ENCODE data around the gene WDTC1.

The WDTC1 gene

DNA sequence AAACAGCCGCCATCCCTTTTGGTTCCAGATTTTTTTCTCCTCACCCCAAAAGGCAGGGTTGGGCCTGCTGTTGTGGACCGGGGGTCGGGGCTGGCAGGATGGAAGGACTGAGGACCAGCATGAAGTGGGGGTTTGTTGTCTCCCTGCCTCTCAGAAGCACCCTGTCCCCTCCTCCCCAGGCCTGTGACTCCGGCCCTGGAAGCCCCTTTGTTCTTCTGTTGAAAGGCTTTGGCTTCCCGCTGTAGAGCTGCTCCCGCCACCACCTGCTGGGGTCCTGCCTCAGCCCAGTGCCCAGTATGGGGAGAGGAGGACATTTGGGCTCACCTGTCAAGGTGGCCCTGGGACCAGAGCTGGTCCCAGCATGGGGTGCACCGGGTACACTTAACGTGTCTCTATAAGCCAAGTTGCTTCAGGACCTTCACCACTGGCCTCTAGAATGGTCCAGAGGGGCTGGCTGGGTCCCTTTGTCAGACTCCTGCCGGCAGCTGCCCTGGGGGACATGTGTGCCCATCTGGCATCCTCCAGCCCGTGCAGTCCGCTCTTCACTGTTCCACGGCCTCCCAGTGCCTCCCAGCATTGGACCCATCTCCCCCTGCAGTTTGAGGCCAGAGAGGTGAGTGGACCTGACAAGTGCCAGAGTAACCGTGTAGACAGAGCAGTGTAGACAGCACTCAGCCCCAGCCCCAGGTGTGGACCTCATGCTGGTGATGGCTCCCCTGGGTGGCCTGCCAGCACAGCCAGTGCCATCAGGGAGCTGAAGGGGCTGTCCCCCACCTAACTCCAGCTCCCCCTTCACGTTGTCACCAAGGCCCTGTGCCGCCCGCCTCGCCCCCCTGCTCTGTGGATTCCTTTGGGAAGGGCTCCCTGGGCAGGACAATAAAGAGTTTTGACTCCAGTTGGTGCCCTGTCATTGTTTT, 101.3 kb downstream of the WDTC1 start:
- no peak for DNase-seq (ENCODE audit: low read depth)

DNA sequence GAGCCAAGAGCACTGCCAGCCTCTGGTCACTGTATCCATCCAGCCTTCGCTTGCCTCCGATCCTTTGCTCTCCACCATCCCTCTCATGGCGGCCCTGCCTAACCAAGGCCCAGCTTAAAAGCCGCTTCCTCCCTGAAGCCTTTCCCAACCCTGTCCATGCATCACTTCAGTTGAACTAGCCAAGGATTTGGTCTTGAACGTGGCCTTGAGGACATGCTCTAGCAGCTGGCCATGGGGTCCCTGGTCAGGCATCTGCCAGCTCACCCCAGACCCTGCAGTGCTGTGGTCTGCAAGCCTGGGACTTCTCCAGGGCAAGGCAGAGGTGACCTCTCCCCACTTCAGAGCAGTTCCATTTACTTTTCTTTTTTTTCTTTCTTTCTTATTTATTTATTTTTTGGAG, 102.3 kb downstream of the WDTC1 start:
- no peak for DNase-seq (ENCODE audit: low read depth)

DNA sequence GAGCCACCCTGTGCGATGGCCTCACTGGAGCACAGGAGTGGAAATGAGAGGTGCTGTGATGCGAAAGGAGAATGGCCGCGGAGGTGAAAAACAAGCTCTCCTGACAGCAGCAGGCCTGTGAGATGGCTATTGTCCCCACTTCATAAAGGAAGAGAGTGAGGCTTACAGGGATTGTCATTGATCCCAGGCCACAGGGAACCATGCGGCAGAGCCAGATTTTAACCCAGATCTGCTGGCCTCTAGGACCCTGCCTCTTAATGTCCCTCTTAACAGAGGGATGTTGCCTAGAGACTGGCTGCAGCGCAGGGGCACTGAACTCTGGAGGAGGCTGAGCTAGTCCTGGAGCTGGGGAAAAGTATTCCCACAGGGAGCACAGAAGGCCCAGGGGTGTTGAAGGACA, 104.3 kb downstream of the WDTC1 start:
- no peak for DNase-seq (ENCODE audit: low read depth)

DNA sequence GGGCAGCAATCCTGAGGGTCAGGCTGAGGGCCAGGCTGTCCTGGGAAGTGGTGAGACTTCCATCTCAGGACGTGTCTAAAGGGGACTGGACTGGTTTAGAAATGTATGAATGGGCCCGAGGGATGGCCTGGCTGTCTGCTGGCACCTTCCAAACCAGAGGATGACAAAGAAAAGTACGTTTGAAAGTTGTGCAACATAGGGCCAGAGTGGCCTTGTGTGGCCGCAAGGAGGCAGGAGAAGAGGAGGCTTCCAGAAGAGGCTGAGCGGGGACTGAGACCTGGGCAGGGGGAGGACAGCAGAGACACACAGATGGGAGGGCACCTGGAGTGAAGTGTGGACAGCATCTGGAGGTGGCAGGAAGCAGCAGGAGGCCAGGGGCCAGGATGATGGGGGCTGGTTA, 104.8 kb downstream of the WDTC1 start:
- no peak for DNase-seq (ENCODE audit: low read depth)

DNA sequence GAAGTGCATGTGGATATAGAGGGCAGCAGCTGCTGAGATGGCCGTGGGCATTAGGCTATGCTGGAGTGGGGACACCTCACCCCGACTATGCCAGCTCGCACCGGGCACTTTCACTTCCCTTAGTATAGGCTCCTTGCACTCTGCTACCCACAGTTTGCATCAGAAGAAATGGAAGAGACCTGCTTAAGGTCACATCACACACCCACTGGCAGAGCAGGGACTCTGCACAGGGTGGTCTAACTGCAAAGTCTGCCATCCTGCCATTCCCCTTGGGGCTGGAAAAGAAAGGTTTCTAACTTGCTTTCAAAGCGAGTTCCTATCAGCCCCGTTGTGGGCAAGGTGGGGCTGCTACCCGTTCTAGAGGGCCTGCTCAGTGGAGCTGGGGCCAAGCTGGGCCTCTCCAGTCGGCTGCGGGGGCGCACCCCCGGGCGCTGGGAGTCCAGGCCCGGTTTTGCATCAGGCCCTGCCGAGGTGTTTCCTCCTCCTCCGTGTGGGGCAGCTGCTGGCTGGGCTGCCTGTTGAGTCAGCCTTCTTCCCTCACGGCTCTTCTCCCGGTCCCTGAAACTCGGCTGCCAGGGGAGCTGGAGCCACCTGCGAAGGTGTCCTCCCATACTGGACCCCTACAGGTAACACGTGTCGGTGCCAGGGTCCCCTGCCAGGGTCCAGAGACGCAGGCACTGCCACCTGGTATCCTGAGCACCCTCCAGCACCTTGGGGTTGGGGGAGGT, 107.3 kb downstream of the WDTC1 start, which contains the start of gene SYTL1:
Gene SYTL1, plus strand, starts transcription at position 498 of the 728 bp plus-strand sequence. CDS start 3,313 bp downstream, outside the sequence.
- DNase-seq (ENCODE audit: low read depth): peak; percentile 48

DNA sequence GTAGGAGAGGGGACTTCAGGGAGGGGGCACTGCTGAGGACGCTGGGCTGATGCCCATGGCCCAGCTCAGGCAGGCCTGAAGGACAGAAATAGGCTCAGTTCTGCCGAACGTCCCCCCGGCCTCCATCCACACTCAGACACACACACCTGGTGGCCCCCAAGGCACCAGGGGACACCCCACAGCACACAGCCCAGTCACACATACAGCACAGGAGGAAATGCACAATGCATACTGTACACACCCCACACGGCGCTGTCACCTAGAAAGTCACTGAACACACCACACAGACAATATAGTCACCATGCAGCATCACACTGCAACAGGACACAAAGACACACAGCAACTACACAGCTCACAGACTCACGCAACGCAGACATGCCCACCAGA, 108.0 kb downstream of the WDTC1 start:
- DNase-seq (ENCODE audit: low read depth): no peak

DNA sequence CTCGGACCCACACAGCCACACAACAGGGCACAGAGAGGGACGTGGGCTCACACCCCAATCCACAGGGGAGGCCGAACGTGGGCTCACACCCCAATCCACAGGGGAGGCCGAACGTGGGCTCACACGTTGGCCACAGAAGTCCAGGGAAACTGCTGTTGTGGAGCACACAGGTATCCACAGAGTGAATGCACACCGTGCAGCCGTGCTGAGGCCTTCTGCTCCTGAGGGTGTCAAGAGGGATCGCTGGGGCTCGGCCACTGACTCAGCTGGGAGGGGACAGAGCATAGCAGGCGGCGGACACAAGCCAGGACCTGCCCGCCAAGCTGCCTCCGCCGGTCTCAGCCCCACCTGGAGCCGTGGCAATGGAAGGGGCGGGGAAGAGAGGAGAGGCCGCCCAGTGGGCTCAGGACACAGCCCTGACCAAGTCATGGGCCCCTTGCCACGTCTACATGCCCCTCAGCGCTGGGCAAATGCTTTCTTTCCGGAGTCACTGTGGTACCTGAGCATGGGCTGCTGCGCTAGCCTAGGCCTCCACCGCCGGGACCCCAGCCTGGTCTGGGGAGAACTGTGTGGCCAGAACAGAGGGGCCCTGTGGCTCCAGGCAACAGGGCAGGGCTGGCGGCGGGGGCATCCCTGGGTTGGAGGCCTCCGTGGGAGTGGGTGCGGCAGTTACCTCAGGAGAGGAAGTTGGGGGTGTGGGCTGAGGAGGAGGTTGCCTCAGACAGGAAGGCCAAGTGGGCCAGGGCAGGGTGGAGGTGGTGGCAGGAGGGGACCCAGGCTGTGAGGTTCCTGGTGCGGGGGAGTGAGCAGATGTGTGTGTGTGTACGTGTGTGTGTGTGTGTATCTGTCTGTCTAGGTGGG, 108.6 kb downstream of the WDTC1 start:
- DNase-seq (ENCODE audit: low read depth): peak; percentile 65

DNA sequence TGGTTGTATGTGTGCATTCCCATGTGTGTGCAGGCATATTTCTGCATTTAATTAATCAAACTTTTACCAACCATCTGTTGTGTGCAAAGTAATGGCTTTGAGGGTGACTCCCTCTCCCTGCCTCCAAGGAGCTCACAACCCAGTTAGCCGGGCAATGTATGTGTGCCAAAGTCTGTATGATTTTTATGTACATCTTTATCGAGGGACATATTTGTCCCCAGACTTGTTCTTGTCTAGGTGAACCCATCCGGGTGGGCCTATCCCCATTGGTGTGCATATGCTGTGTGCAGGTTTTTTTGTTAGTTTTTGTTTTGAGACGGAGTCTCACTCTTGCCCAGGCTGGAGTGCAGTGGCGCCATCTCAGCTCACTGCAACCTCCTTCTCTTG, 109.2 kb downstream of the WDTC1 start:
- DNase-seq (ENCODE audit: low read depth): no peak

DNA sequence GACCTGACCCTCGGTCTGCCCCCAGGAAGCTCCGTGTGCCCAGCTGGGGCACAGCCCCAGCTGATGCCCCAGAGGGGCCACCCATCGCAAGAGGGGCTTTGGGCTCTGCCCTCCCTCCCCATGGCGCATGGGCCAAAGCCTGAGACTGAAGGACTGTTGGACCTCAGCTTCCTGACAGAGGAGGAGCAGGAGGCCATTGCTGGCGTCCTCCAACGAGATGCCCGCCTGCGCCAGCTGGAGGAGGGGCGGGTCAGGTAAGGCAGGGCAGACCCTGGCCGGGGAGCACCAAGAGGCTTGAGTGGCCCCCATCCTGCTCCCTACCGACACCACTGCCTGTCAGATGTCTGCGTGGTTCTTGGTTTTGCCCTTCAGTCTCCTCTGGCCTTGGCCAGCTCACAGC, 110.8 kb downstream of the WDTC1 start:
- no peak for DNase-seq (ENCODE audit: low read depth)

DNA sequence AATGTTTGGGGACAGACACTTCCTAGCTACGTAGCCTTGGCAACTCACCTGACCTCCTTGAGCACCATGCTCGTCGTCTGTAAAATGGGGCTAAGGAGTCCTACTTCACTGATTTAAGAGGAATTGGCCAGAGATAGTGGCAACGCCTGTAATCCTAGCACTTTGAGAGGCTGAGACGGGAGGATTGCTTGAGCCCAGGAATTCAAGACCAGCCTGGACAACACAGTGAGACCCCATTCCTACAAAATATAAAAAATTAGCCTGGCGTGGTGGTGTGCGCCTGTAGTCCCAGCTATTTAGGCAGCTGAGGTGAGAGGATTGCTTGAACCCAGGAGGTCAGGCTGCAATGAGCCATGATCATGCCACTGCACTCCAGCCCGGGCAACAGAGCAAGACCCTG, 111.9 kb downstream of the WDTC1 start:
- no peak for DNase-seq (ENCODE audit: low read depth)

DNA sequence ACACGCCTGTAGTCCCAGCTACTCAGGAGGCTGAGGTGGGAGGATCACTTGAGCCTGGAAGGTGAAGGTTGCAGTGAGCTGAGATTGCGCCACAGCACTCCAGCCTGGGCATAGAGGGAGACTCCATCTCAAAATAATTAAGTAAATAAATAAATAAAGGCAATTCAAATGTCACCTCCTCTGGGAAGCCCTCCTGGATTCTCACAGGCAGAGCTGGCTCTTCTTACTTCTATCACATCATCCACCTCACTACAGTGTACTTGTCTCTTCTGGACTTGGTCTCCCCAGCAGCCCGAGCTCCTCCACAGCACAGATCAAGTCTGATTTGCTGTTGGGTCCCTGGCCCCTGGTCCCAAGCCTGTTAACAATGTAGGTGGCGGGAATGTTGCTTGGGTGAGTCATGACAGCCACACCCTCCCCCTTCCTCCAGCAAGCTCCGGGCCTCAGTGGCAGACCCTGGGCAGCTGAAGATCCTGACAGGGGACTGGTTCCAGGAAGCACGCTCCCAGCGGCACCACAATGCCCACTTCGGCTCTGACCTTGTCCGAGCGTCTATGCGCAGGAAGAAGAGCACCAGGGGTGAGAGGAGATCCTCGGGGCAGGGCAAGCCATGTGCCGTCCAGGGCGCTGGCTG, 112.7 kb downstream of the WDTC1 start:
- no peak for DNase-seq (ENCODE audit: low read depth)

DNA sequence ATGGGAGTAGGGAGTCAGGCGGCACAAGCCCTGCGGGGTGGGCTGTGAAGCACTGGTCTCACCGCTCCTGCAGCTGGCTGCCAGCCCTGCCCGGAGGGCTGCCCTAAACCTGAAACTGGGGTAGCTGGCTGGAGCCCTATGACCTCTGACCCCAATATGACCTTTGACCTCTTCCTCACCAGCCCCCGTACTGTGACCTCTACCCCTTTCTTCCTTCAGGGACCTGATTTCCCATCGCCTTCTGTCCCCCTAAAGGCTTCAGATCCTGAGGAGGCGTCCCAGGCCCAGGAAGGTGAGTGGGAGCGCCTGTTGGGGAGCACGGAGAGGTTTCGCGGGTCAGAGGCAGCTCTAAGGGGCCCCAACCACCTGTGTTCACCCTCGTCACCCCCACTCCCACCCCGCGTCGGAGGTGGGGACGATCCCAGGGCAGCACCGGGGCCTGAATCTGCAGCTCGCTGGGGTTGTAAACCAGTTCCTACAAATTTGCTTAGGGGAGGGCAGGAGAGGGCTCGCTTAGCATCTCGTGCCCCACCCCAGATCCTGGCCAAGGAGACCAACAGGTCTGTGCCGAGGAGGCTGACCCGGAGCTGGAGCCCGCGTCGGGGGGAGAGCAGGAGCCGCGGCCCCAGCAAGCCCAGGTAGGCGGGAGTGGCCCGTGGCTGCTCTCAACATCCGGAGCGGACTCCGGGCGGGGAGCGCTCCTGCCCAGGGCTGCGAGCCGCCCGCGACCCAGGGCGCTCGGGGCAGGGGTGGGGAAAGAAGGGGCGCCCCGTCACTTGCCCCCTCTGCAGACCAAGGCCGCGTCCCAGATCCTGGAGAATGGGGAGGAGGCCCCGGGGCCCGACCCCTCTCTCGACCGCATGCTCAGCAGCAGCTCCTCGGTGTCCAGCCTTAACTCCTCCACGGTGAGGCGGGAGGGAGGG, 114.7 kb downstream of the WDTC1 start:
- no peak for DNase-seq (ENCODE audit: low read depth)

DNA sequence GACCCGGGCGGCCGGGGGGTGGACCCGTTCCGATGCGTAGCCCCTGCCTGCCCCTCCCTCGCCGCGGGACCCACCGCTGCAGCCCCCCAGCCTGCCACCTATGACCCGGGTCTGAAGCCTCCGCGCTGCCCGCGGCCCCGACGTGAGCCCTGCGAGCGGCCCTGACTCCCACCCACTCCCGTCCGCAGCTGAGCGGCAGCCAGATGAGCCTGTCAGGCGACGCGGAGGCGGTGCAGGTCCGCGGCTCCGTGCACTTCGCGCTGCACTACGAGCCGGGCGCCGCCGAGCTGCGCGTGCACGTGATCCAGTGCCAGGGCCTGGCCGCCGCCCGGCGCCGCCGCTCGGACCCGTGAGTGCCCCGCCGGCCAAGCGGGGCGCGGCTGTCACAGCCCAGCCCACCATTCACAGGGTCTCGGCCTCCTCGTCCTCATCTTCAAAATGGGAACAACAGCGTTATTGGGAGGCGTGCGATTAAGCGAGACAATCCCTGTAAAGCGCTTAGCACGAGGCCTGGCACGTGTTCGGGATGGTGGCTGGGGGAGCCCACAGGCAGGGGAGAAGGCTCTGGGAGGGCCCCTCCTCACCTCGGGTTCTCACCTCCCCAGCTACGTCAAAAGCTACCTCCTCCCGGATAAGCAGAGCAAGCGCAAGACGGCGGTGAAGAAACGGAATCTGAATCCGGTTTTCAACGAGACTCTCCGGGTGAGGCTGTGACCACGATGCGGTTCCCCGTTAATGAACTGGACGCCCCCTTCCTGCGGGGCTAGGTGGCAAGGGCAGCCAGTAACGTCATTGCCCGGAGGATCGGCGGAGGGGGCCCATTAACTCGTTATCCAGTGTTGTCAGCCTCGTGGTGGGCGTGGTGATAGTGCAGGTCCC, 115.6 kb downstream of the WDTC1 start:
- no peak for DNase-seq (ENCODE audit: low read depth)

DNA sequence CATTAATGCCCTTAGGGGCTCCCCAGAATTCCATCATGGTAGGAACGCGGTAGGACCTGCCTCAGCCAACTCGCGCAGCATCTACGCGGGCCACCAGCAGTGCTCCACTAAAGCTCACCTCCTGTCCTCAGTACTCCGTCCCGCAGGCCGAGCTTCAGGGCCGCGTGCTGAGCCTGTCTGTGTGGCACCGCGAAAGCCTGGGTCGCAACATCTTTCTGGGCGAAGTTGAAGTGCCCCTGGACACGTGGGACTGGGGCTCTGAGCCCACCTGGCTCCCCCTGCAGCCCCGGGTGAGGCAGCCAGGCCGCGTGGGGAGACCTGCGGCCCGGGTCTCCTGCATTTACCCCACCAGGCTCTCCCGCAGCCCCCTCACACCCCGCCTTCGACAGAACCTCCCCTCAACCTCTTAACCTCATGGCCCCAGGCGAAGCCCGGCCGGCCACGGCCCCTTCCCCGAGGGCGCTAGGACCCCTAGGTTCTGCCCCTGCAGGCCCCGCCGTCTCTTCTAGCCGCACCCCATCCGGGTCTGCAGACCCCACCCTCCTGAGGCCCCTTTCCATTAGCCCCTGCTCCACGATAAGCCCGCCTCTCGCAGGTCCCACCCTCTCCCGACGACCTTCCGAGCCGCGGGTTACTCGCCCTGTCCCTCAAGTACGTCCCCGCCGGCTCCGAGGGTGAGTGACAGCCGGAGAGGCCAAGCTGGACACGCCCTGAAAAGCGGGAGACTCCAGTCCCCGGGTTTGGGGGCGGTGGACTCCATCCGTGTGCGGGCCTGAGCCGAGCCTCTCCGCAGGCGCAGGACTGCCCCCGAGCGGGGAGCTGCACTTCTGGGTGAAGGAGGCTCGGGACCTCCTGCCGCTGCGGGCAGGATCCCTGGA, 116.5 kb downstream of the WDTC1 start:
- no peak for DNase-seq (ENCODE audit: low read depth)

DNA sequence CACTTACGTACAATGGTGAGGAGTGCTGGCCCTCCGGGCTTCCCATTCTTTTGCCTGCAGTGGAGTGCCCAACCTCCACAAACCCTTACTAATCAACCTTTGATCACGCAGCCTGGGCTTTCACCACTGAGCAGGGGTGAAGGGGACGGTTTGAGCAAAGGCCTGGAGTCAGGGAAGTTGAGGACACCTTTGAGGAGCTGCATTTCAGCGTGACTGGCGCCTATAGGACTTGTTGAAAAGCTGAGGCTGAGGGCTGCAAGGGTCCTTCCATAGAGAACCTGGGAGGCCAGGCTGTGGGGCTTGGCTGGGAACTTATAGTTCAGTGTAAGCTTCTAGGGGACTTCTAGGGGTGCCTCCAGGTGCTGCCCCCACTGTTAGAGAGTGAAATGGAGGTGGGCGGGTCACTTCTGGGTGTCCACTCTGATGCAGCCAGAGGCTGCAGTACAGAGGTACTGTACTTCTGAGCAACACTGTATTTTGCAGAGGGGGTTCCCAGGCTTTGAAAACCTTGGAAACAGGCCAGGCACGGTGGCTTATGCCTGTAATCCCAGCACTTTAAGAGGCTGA, 117.2 kb downstream of the WDTC1 start:
- no peak for DNase-seq (ENCODE audit: low read depth)

DNA sequence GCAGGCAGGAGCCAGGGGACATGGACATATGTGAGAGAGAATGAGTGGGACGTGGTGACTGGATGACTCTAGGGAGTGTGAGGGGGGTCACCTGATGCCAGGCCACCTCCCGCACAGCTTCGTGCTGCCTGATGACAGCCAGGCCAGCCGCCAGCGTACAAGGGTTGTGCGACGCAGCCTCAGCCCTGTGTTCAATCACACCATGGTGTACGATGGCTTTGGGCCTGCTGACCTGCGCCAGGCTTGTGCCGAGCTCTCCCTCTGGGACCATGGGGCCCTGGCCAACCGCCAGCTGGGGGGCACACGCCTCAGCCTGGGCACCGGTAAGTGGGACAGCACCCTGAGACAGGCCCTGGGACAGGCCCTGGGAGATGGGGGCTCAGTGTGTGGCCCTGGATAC, 118.7 kb downstream of the WDTC1 start:
- no peak for DNase-seq (ENCODE audit: low read depth)

DNA sequence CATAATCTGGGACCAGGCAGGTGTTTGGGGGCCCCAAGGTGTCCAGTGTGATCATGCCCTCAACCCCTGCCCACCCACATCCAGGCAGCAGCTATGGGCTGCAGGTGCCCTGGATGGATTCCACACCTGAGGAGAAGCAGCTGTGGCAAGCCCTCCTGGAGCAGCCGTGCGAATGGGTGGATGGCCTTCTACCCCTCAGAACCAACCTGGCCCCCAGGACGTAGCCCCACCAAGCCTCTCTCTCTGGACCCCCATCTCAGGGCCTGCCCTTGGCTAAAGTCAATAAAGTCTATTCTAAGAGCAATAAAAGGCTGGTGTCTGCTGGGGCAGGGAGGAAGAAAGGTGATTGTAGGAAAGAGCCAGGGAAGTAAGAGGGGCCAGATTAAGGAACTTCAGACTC, 119.2 kb downstream of the WDTC1 start:
- no peak for DNase-seq (ENCODE audit: low read depth)

DNA sequence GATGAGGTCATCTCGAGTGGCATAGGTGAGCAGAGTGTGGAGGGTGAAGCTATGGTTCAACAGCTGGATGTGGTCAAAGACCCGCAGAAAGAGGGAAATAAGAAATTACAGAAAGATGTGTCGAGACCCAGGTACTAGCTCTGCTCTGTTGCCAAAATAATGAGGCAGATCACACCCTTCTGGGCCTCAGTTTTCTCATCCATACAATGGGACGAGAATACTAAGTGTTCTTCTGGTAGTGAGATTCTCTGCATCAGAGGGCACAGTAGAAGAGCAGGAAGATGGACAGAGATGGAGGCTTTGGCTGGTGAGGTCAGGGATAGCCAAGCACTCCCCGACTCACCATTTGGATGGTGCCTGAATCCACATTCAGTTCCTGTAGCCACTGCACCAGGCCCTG, 121.3 kb downstream of the WDTC1 start:
- no peak for DNase-seq (ENCODE audit: low read depth)

DNA sequence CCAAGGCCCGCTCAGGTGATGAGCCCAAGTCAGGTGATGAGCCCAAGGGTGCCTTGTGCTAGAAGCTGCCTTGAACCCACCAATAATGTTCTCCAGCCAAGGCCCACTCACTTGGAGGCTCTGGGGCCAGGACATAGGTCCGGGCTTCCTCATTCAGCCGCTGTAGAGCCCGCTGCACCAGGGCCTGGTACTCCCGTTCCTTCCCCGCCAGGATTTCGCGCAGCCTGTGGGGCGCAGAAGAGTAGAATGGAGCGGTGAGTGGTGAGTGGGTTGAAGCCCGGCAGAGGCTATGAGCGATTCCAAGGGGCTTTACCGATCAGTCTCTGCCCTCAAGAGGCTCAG, 121.8 kb downstream of the WDTC1 start:
- no peak for DNase-seq (ENCODE audit: low read depth)

All from activated T-helper 9 cell treated with anti-CD3 and anti-CD28 coated beads, Interleukin-2, amount 50 U/mL, for 16 hours (primary cell).